Cardiac fibroblast (primary cell): ENCODE measurements around the gene PCYOX1L.
A peak's percentile ranks its signal among the peaks of the same experiment; 100 is the strongest.

Source experiments
- DNase-seq, 2 donors: peaks; one replicate each; pipeline versions ENCODE4 v3.0.0 to v3.0.0-alpha.2; 2010; ENCODE audit warnings: low read depth in 2 of 2
- H3K4me3 ChIP-seq, 2 donors: replicated peaks in 1 of 2; 1 replicate in 1 of 2; 2 replicates in 1 of 2; pipeline ENCODE4 v1.5.1; 2011; ENCODE audit warnings: low read depth in 2 of 2, low read length in 2 of 2, mild to moderate bottlenecking in 2 of 2, moderate library complexity in 1 of 2
- TF ChIP-seq, protein P1 (sequence below): IDR thresholded peaks from one replicate; pipeline ENCODE4 v1.5.1; 2011; ENCODE audit warnings: low read depth, mild to moderate bottlenecking, low read length, inconsistent platforms

The PCYOX1L gene

DNA sequence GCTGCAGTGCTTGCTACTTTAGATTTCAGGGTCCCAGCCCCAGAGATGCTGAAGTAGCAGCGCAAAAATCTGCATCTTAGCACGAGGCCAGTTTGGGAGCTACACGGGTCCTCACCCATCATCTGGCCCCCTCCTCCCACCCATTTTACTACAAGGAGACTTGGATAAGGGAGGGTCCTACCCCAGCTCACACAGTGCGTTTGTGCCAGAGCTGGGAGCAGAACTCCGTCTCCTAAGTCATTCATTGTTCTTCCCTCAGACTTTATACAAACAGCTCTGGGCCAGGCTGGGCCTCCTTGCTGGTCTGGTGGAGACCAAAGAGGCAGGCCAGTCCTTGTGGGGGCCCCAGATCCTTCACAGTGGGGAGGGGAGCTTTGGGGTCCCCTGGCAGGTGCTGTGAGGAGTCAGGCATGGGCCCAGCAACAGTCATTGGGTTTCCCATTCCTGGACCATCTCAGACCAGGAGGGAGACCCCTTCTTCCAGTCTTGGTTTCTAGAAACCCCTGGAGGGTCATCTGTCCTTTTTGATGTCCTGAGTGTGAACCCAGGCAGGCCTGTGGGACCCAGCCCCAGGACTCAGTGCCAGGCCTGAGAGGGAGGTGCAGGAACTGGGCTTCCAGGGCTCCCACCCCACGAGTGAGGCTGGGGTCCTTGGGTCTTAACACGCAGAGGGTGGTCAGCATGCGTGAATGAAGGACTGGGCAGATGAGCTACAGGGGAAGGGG, 23.6 kb downstream of the PCYOX1L start:
- TF ChIP-seq, protein P1, sequence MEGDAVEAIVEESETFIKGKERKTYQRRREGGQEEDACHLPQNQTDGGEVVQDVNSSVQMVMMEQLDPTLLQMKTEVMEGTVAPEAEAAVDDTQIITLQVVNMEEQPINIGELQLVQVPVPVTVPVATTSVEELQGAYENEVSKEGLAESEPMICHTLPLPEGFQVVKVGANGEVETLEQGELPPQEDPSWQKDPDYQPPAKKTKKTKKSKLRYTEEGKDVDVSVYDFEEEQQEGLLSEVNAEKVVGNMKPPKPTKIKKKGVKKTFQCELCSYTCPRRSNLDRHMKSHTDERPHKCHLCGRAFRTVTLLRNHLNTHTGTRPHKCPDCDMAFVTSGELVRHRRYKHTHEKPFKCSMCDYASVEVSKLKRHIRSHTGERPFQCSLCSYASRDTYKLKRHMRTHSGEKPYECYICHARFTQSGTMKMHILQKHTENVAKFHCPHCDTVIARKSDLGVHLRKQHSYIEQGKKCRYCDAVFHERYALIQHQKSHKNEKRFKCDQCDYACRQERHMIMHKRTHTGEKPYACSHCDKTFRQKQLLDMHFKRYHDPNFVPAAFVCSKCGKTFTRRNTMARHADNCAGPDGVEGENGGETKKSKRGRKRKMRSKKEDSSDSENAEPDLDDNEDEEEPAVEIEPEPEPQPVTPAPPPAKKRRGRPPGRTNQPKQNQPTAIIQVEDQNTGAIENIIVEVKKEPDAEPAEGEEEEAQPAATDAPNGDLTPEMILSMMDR, result no peak
- no peak for DNase-seq
- no peak overlapping the region for H3K4me3 ChIP-seq

DNA sequence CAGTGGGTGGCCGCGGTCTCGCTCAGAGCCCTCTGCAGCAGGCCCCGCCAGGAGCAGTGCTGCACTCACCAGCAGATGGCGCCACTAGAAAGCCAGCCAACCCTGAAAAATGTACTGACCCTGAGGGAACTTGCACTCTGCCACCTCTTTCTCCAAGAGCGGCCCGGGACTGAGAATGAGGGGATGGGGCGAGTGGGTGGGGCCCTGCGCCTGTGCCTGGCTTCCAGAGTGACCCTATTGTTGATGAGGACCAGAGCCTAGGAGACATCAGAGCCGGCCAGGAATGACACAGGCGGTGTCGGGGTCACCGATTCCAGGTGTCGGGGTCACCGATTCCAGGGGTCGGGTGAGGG, 24.1 kb downstream of the PCYOX1L start:
- H3K4me3 ChIP-seq, result no peak overlapping the region
- TF ChIP-seq, protein P1, result peak; percentile 95
- DNase-seq, result peak; percentile 81 to 82

DNA sequence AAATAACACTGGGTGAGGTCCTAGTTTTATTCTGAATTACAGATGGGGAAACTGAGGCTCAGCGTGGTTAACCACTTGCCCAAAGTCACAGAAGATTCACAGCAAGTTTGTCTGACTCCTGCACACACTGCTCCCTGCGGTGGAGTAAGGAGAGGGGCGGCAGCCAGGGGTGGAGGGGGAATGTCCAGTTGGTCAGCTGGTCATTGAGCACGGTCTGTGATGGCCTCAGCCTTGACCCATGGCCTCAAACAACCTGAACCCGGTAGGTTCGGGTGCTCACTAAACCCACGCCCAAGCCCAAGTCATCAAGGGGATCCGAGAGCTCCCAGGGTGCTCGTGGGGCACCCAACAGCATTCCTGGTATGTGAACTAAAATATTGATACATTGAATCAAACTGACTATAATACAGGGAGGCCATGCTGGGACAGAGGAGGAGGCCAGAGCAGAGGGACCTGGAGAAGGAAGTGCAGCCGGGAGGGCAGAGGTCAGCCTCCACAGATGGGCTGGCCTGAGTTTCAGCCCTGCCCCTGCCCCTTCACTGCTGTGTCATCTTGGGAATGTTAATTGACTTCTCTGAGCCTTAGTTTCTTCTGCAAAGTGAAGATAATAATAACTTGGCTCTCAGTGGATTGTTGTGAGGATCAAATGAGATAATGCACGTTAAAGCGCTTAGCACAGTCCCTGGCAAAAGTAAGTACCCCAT, 24.8 kb downstream of the PCYOX1L start:
- TF ChIP-seq, protein P1, result no peak
- no peak for DNase-seq
- H3K4me3 ChIP-seq, result no peak overlapping the region

DNA sequence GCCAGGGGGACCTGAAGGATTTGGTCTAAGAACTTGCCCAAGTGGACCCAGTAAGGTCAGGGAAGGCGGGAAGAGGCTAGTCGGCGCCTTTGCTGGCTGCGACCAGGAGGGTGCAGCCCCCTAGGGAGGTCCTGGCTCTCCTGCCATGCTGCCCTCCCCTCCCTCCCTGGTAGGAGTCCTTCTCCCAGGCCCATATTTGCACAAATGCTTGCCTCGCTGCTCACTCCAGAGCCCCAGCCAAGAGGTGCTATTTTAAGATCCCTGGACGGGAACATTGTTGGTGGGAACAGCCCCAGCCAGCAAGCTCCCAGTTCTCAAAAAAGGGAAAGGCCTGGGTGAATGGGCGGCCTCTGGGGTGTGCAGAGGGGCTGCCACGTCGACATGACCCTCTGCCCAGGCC, 25.6 kb downstream of the PCYOX1L start:
- no peak overlapping the region for H3K4me3 ChIP-seq
- TF ChIP-seq, protein P1, result no peak
- peak in 1 of 2 donors; percentile 33 for DNase-seq

DNA sequence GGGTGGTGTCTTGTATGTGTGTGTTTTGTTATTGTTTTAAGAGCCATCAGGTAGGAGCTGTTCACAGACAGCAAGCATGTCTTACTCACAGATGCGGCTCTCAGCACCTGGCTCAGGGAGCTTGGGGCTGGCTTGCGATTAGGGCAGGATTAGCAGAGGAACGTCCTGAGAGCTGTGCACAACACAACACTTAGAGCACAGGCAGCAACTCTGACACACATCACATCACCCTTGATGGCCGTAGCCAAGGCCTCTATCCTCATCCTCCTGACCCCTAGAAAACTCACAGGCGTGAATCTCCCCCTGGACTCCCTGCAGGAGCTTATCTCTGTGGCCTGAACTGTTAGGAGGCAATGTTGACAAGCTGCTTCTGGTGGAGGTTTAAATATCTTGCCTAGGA, 28.3 kb downstream of the PCYOX1L start:
- H3K4me3 ChIP-seq, result no peak overlapping the region
- no peak for DNase-seq
- TF ChIP-seq, protein P1, result no peak

DNA sequence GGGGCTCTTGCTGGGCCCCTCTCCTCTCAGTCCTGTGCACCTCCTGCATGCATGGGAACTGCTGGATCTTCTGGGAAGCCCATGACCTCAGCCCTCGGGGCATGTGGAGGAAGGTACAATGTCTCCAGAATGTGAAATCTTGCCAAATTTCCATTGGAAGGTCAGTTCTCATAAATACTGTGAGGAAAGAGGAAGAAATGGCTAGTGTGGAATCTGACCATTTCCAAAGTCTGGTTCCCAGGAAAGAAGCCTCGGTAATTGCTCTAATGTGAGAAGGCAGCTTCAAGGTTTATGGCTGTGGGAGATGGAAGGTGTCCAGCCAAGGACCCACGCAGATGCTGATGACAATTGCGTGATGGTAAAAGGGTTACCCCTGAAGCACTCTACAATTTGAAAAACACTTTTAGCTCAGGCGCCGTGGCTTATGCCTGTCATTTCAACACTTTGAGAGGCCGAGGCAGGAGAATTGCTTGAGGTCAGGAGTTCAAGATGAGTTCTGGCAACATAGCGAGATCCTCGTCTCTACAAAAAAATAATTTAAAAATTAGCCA, 29.3 kb downstream of the PCYOX1L start:
- no peak overlapping the region for H3K4me3 ChIP-seq
- DNase-seq, result peak; percentile 62 to 87
- TF ChIP-seq, protein P1, result no peak
